ENCODE data around the gene LCP2.

DNA sequence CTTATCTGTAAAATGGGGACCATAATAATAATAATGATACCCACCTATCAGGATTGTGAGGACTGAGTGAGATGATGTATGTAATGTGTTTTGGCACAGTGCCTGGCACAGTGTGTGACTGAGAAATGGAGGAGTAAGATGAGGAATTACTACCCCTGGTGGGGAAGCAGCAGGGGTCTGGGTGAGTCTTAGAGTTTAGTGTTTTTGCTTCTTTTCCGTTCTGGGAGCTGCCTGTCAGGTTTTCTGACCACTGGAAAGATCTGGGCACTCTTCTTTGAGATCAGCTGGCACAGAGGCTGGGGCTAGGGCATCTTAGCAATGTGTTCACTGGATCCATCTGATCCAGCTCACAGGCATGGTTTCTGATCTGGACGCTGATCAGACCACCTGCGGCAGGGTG is 8.5 kb downstream of the LCP2 start:
- TF ChIP-seq CTCF (IDR thresholded peaks at IDR 0.05; ENCODE audit: extremely low read depth in 1 of 2, insufficient read depth in 1 of 2, low read depth in 1 of 2, low read length in 2 of 2) (no peak), POLR2A (IDR thresholded peaks at IDR 0.05; ENCODE audit: low read depth, low read length) (no peak), POLR2AphosphoS5 (IDR thresholded peaks at IDR 0.05; ENCODE audit: insufficient read depth, low read depth, low read length) (no peak), EZH2 (IDR thresholded peaks at IDR 0.05; ENCODE audit: borderline replicate concordance, low read depth, low read length, severe bottlenecking) (no peak), FOS (IDR thresholded peaks at IDR 0.05; ENCODE audit: borderline replicate concordance, insufficient read depth, low read length) (no peak), JUN (IDR thresholded peaks at IDR 0.05; ENCODE audit: borderline replicate concordance, insufficient read depth, insufficient read length, low read depth) (no peak)
- TF ChIP-seq, protein P1, sequence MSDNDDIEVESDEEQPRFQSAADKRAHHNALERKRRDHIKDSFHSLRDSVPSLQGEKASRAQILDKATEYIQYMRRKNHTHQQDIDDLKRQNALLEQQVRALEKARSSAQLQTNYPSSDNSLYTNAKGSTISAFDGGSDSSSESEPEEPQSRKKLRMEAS (IDR thresholded peaks at IDR 0.05; ENCODE audit: insufficient read depth, insufficient read length), result no peak

Data from endothelial cell of umbilical vein (primary cell).